Stimulated activated CD4-positive, alpha-beta T cell treated with anti-CD3 and anti-CD28 coated beads, Interleukin-15, amount 100 ng/mL, for 24 hours (primary cell): ENCODE measurements around the gene STK17A.
A peak's percentile ranks its signal among the peaks of the same experiment; 100 is the strongest.
"Not testable (repeated sequence)": the region's sequence is repeated elsewhere in the genome, so short reads cannot be mapped to it uniquely, and the experiment has no call there.

Experiments used
- DNase-seq: peaks from one replicate; pipeline ENCODE4 v3.0.0-alpha.2; 2020

The STK17A gene

DNA sequence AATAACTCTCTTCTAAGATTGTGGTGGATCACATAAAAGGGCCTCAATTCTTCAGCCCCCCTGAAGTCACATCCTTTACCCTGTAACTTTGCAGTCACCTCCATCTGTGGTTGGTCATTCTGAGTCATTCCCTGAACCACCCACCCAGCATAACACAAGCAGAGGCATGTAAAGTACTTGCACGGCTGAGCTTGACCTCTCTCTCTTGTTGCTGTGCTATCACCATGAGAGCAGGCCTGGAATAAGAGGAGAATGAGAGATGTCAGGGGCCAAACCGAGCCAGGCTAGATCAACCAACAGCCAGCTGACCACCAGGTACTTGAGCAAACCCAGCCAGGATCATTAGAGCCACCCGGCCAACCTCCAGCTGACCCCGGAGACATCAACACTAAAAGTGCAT is 13.5 kb upstream of the STK17A start:
- no peak for DNase-seq

DNA sequence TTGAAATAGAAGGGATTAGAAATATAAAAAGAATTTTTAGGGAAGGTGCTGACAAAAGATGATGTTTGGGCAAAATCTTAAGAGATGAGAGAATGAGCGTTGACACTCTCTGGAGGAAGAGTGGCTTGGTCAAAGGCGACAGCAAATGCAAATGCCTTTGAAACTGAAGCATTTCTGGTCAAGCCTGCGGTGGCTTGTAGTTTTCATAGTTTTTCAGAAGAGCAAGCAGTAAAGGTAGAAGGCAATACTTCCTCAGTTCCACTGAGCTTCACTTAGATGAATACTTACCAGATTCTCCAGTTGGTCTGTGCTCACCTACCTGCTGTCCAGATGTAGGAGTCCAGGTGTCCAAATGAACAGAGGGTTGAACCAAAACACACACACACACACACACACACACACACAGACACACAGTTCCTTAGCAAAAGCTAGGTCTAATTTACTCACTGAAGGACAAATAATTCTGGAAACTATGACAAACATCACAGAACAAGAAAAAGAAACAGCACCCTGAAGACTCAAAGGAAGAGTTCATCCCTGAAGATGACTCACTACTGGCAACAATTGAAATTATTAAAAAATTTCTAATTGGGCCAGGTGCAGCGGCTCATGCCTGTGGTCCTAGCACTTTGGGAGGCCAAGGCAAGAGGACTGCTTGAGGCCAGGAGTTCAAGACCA is 12.1 kb upstream of the STK17A start:
- DNase-seq: no peak

DNA sequence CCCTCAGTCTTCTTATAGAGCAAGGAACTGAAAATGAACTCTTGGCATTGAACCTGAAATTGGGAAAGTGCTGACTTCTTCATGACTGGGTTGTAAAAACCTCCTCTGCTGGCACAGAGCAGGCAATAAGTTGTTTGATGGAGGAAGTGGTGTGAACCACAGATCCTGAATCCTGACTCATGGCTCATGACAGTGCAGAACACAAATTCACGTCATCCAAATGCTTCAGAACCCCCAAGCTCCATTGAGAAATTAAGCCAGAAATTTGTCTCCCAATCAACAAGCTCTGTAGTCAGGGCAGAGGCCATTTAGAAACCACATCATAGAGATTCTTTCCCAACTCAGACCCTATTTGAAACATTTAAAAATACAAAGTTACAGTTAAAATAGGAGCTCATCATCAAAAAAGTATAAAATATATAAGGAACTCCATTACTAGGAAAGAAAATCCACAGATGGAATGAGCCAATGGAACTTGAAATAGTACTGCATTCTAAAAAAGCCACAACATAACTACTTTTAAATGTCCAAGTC is 10.3 kb upstream of the STK17A start:
- peak; percentile 55 for DNase-seq

DNA sequence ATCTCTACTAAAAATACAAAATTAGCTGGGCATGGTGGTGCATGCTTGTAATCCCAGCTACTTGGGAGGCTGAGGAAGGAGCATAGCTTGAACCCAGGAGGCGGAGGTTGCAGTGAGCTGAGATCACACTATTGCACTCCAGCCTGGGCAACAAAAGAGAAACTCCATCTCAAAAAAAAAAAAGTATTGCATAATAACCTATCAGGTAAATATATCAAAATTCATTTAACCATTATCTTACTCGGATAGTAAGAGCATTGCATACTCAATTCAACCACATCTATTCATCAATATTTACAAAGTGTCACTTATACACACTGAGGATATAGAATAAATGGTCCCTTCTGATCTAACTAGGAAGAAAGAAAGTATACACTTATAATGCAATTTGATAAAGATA is 9.1 kb upstream of the STK17A start:
- not testable (repeated sequence) for DNase-seq

DNA sequence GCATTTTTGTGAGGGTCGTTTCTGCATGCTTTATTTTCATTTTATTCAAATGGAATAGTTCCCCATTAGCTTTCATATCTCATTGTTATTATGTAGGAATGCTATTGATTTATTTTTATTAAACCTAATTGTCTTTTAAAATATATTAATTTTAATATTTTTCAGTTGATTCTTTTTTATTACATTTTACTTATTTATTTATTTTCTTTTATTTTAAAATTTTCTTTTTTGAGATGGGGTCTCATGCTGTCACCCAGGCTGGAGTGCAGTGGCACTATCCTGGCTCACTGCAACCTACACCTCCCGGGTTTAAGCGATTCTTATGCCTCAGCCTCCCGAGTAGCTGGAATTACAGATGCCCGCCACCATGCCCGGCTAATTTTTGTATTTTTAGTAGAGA is 7.4 kb upstream of the STK17A start:
- no peak for DNase-seq

DNA sequence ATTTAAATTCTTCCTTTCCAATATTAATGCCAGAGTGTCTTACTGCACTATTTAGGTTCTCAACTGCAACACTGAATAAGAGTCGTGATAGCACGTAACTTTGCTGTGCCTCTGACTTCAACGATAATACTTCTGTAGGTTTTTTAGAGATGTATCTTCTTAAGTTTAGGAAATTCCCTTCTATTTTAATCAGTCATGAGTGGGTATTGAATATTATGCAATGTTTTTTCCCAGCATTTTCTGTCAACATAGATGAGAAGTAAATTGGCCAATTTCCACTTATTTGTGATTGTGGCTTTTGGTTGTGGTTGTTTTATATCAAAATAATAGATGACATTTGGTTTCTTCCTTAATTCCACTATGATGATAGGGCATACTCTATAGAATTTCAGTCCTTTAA is 6.7 kb upstream of the STK17A start:
- no peak for DNase-seq

DNA sequence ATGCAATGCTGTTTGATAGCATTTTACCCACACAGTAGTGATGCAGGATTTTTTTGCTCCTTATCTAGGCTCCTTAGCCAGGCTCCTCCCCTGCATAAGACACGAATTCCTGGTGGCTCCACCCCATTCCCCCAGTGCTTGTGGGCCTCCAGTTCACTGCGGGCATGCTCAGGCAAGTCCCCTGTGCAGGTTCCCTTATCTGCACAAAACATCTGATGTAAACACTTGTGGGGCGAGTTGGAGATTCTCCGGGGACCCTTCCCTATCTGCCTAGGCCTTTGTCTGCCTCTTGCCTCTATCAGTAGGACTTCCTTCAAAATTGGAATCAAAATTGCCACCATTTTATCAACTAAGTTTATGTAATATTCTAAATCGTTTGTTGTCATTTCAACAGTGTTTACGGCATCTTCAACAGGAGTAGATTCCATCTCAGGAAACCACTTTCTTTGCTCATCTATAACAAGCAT is 5.4 kb upstream of the STK17A start:
- no peak for DNase-seq

DNA sequence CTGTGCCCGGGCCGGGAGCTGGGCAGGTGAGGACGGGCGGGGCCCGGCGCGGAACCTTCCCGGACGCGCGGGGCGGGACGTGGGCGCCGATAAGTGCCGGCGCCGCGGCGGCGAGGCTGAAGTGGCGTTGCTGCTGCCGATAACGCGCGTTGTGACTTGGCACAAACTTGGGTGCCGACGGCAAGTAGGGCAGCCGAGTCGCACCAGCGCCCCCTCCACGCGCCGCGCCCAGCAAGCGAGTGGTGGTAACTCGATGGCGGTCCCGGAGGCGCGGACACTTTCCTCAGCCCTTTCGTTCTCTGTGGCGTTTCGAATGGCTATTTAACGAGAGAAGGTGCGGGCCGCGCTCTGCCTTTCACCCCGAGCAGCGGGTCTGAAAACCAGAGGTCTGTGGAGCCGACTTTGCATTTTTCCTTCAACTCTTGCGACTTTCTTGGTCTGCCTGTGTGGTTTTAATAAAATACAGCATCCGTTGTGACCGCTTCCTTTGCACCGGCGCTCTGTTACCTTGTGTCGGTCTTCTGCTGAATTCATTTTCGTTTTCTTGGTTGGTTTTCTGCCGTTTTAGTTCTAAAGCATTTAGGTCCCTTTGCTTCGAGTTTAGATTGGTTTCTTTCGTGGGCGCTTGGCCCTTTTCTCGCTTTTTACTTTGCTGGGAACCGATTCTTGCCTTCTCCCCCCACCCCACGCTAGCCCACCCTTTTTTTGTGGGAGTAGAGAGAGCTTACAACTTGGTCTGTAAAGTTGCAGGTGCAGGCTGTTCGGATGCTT is 701 bp downstream of the STK17A start:
- DNase-seq: peak; percentile 75

DNA sequence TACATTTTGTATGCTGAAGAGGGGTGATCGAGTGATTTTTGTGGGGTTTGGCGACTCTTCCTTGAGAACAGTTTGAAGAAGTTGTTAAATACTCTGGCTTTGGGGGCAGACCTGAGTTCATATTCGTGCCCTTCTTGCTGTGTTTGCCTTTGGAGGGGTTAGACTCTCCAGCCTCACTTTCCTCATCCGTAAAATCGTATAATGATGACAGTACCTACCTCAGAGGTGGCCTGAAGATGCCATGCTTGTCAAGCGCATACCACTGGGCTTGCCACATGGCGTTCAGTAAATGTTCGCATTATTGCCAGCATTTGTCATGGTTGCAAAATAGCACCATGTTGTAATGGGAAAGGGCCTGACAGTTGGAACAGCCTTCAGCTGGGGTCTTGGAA is 1.3 kb downstream of the STK17A start:
- peak; percentile 49 for DNase-seq

DNA sequence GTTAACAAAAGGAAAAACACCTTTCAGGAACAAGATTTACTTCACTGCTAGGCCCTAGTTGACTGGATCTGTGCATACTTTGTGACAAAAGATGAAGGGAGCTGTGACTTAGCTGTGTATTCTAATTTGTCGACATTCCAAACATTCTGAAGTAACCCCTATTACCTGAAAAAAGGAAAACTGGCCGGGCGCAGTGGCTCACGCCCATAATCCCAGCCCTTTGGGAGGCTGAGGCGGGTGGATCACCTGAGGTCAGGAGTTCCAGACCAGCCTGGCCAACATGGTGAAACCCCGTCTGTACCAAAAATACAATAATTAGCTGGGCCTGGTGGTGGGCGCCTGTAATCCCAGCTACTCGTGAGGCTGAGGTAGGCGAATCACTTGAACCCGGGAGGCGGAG is 1.8 kb downstream of the STK17A start:
- peak; percentile 24 for DNase-seq

DNA sequence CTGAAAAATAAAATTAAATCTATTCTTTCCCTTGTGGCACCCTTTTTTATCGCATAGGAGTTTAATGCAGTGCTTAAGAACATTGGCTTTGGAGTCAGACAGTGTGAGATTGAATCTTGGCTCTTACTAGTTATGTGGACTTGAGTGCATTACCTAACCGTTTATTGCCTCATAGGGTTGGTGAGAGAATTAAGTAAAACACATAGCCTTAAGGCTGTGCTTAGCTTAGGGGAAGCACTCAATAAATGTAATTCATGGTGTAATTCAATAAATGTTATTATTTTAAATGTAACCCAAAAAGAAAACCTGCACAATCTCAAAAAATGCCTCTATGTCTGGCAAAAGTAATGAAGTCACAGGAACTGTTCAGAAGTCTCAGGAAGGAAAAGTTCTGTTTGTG is 2.7 kb downstream of the STK17A start:
- no peak for DNase-seq

DNA sequence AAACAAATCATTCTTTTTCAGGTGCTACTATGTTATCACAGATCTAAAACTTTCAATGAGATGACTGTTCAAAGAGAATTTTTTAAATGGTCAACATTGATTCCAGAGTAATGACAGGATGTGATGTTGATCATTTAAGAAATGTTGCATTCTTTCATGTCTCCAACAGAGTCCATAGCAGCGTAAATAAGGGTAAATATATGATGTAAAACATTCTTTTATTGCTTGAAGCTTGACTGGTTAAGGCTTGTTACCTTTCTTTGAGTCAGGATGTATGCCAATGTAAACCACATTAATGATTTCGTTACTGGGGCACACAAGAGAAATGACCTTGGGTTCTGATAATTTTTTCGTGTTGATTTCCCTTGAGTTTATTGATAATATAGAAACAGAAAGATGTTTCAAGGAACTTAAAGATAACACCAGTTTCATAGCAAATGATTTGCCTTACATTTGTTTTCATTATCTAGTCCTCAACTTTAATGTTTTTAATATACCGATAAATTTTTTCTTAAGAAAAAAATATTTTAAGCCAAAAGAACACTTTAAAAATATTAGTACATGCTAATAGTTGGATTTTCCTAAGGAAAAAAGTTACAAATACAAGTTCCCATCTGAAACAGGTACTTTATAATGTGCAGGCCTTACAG is 3.5 kb downstream of the STK17A start:
- no peak for DNase-seq

DNA sequence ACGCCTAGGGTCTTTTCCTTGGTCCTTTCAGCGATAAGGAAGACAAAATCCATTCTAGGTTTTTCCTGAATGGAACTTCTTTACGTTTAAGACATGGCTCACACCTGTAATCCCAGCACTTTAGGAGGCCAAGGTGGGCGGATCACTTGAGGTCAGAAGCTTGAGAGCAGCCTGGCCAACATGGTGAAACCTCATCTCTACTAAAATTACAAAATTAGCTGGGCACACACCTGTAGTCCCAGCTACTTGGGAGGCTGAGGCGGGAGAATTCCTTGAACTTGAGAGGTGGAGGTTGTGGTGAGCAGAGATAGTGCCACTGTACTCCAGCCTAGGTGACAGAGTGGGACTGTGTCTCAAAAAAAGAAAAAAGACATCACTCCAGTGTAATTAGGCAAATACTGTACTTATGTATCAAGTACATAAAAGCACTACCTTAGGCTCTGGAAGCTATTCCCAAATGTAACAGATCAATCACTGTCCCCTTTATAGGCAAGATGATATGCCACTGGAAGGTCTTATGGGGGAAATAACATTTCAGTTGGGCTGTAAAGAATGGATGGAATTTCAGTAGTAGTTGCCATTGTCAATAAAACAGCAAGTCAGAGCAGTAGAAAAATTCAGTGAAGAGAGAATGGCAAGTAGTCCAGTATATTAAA is 5.7 kb downstream of the STK17A start:
- DNase-seq: no peak

DNA sequence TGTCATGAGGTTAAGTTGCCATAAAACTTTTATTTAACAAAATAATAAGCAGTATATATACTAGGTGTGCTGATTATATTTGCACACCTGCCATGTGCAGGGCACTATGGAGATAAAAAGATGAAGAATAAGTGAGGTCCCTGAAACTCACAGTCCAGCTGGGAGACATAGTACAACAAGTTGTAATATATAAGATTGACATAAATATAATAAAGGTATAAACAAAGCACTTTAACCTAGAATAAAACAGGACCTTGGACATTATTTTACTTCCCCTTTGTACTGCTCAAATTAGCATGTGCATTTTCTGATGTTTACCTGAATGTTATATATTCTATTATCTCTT is 6.2 kb downstream of the STK17A start:
- no peak for DNase-seq

DNA sequence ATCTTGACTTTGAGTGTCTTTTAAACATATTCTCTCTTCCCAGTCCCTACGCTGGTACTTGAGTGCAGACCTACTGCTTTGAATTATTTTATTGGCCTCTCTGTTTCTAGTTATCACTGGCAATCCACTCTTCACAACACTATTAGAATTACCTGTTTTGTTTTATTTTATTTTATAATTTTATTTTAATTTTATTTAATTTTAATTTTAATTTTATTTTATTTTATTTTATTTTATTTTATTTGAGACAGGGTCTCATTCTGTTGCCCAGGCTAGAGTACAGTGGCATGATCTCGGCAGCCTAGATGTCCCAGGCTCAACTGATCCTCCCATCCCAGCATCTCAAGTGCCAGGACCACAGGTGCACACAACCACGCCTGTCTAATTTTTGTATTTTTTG is 6.8 kb downstream of the STK17A start:
- DNase-seq: no peak

DNA sequence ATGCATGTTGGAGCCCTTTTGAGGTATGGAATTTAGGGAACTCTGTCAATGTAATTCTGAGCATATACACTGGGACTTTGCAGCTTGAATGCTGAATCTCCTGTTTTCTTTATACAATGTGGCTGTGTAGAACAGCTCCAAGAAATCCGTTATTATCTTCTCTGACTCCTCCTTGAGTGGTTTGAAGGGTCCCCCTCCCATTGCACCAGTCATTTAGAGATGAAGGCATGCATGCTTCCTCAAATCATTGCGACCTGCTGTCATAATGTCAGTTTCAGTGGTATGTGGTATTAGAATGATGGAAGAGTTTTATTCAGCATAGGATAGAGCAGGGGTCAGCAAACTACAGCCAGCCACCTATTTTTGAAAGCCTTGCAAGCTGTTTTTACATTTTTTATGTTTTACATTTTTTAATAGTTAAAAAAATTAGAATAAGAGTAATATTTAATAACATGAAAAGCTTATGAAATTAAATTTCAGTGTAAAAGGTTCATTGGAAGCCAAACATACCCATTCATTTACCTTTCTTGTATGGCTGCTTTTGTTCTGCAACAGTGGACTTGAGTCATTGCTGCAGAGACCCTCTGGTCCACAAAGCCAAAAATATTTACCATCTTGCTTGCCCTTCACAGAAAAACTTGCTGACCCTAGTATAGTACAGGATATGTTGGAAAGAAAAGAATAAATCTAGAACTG is 8.1 kb downstream of the STK17A start:
- peak; percentile 63 for DNase-seq

DNA sequence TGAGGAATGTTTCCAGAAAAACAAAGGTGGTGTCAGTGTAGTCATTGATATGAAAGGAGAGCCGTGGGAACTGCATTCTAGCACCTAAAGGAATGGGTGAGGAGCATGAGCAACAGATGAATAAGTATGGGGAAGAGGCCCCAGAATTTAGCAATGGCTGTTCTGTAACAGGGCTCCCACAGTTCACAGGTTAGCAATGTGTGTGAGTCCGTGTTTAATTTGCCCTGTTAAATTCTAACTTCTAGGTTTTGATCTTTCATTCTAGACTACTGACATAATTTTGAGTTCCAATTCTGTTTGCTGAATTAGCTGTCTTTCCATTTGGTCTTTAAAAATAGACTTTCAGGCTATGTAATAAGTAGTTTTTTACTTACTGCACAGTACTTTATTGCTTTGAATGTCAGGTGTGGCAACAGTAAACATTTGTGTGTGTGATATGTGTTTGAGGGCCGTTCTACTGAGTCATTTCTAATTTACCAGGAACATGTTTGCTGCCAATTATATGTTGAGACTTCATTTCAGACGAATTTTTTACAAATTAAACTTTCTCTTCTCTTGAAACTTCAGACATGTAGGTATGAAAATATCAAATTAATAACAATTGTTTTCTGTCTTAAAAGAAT is 8.8 kb downstream of the STK17A start:
- no peak for DNase-seq

DNA sequence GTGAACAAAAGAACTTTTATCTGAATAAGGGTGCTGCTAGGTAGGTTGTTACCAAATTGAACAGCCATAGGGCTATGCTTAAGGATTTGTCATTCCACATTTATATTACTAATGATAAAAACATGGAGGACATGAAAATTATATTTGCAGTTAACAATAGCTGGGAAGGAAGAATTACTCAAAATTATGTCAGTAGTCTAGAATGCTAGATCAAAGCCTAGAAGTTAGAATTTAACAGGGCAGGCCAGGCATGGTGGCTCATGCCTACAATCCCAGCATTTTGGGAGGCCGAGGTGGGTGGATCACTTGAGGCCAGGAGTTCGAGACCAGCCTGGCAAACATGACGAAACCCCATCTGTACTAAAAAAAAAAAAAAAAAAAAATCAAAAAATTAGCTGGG is 9.4 kb downstream of the STK17A start:
- DNase-seq: no peak

DNA sequence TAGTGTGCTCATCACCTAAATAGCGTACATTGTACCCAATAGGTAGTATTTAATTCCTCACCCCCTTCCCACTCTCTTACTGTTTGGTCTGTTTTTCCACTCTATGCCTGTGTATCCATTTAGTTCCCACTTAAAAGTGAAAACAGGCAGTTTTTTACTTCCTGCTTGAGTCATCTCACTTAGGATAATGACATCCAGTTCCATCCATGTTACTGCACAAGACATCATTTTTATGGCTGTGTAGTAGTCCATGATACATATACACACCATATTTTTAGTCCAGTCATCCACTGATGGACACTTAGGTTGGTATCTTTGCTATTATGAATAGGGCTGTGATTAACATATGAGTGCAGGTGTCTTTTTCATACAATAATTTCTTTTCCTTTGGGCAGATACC is 10.1 kb downstream of the STK17A start:
- no peak for DNase-seq

DNA sequence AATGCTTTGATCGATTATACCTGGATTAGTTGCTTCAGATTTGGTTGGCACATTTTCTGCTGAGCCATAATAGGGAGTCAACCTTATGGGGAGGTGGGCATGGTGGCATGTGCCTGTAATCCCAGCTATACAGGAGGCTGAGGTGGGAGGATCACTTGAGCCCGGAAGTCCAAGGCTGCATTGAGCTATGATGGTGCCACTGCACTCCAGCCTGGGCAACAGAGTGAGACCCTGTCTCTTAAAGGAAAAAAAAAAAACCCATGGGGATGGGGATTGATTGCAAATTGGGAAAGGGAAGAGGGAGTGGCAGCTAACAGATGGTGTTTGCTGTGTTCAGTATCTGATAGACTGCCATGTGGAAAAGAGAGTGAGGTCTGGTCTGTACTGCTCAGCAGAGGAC is 11.1 kb downstream of the STK17A start:
- no peak for DNase-seq

DNA sequence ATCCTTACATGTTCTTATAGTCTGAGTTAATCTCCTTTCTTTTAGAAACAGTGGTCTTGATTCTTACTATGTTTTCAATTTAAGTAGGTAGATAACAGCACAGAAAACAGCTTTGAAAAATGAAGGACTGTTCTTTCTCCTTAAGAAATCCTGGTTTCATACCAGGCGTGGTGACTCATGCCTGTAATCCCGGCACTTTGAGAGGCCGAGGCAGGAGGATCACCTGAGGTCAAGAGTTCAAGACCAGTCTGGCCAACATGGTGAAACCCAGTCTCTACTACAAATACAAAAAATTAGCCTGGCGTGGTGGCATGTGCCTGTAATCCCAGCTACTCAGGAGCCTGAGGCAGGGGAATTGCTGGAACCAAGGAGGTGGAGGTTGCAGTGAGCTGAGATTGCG is 13.5 kb downstream of the STK17A start:
- DNase-seq: not testable (repeated sequence)

DNA sequence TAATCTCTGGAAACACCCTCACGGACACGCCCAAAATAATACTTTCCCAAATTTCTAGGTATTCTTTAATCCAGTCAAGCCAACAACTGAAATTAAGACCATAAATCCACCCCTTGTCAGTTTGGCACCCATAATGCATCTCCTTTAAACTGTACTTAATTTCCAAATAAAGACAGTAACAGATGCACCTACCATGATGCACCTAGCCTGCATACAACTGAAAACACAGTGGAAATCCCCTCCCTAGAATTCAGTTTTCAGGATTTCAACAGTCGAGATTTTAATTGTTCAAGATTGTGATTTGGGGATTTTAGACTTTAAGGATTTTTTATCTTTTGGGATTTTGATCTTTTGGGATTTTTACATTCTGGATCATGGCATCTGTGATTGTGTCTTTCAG is 17.1 kb downstream of the STK17A start:
- no peak for DNase-seq
